HG03457 (cell line): ENCODE data around the gene CDH18.
"Not testable (repeated sequence)": the region's sequence is repeated elsewhere in the genome, so short reads cannot be mapped to it uniquely, and the experiment has no call there.

Source experiments
- ATAC-seq: cut with Tn5 transposase; IDR thresholded peaks from one replicate; pipeline ENCODE4 v1.9.1; 2021; ENCODE audit warnings: moderate number of reproducible peaks; ENCODE audit not compliant: unreplicated experiment

The CDH18 gene

GRCh38 chr5:19862711-19863110, 125.3 kb downstream of the CDH18 start:
- ATAC-seq: no peak

GRCh38 chr5:19859020-19859419, 129.0 kb downstream of the CDH18 start:
- ATAC-seq: no peak

GRCh38 chr5:19855931-19856330, 132.1 kb downstream of the CDH18 start:
- no peak for ATAC-seq

- no peak for ATAC-seq
These were observed 132.5 kb downstream of the CDH18 start for GRCh38 chr5:19855453-19855852.

GRCh38 chr5:19855031-19855430, 133.0 kb downstream of the CDH18 start:
- ATAC-seq: no peak

GRCh38 chr5:19853616-19854240, 134.3 kb downstream of the CDH18 start:
- ATAC-seq: no peak

GRCh38 chr5:19837536-19838174, 150.3 kb downstream of the CDH18 start:
- ATAC-seq: no peak

GRCh38 chr5:19835442-19835841, 152.6 kb downstream of the CDH18 start:
- ATAC-seq: no peak

GRCh38 chr5:19812720-19813119, 175.3 kb downstream of the CDH18 start:
- ATAC-seq: not testable (repeated sequence)

- ATAC-seq: no peak
These were observed 181.2 kb downstream of the CDH18 start for GRCh38 chr5:19806756-19807155.

GRCh38 chr5:19802686-19803085, 185.3 kb downstream of the CDH18 start:
- no peak for ATAC-seq

- no peak for ATAC-seq
These were observed 192.8 kb downstream of the CDH18 start for GRCh38 chr5:19795218-19795617.

- no peak for ATAC-seq
These were observed 197.1 kb downstream of the CDH18 start for GRCh38 chr5:19790829-19791466.

GRCh38 chr5:19782566-19782965, 205.4 kb downstream of the CDH18 start:
- no peak for ATAC-seq

GRCh38 chr5:19777363-19777762, 210.6 kb downstream of the CDH18 start:
- no peak for ATAC-seq

GRCh38 chr5:19776886-19777285, 211.1 kb downstream of the CDH18 start:
- not testable (repeated sequence) for ATAC-seq

- no peak for ATAC-seq
These were observed 216.7 kb downstream of the CDH18 start for GRCh38 chr5:19771174-19771835.

GRCh38 chr5:19770396-19770795, 217.6 kb downstream of the CDH18 start:
- no peak for ATAC-seq

- no peak for ATAC-seq
These were observed 220.0 kb downstream of the CDH18 start for GRCh38 chr5:19767987-19768386.

- ATAC-seq: no peak
These were observed 234.4 kb downstream of the CDH18 start for GRCh38 chr5:19753579-19753978.

GRCh38 chr5:19751326-19751725, 236.7 kb downstream of the CDH18 start:
- ATAC-seq: no peak

- no peak for ATAC-seq
These were observed 242.8 kb downstream of the CDH18 start for GRCh38 chr5:19745247-19745646.
